Measurements from ENCODE around the gene MPLKIP.
"Not testable (repeated sequence)": the region's sequence is repeated elsewhere in the genome, so short reads cannot be mapped to it uniquely, and the experiment has no call there.

Gene MPLKIP

GRCh38 chr7:40134428-40135316 lies at the start of gene MPLKIP, which contains the start of gene SUGCT:
Gene MPLKIP, minus strand, starts transcription at chr7:40134622. Its CDS starts 55 bp downstream, at chr7:40134567.
Gene SUGCT, plus strand, starts transcription at chr7:40135005.
- peak; percentile 82 for DNase-seq (ENCODE audit: low spot score)

GRCh38 chr7:40182452-40182851 lies 48.0 kb upstream of the MPLKIP start:
- no peak for DNase-seq (ENCODE audit: low spot score)

GRCh38 chr7:40177071-40177470 lies 42.6 kb upstream of the MPLKIP start:
- DNase-seq (ENCODE audit: low spot score), result no peak

GRCh38 chr7:40175725-40176510 lies 41.5 kb upstream of the MPLKIP start:
- no peak for DNase-seq (ENCODE audit: low spot score)

- not testable (repeated sequence) for DNase-seq (ENCODE audit: low spot score)
These were observed 40.8 kb upstream of the MPLKIP start for GRCh38 chr7:40175256-40175655.

GRCh38 chr7:40173121-40173520 lies 38.7 kb upstream of the MPLKIP start:
- not testable (repeated sequence) for DNase-seq (ENCODE audit: low spot score)

GRCh38 chr7:40168266-40168665 lies 33.8 kb upstream of the MPLKIP start:
- DNase-seq (ENCODE audit: low spot score), result not testable (repeated sequence)

GRCh38 chr7:40167291-40167690 lies 32.9 kb upstream of the MPLKIP start:
- DNase-seq (ENCODE audit: low spot score), result no peak

- DNase-seq (ENCODE audit: low spot score), result no peak
These were observed 30.8 kb upstream of the MPLKIP start for GRCh38 chr7:40165216-40165615.

GRCh38 chr7:40162516-40162915 lies 28.1 kb upstream of the MPLKIP start:
- DNase-seq (ENCODE audit: low spot score), result no peak

- DNase-seq (ENCODE audit: low spot score), result no peak
These were observed 22.6 kb upstream of the MPLKIP start for GRCh38 chr7:40156988-40157387.

- no peak for DNase-seq (ENCODE audit: low spot score)
These were observed 17.1 kb upstream of the MPLKIP start for GRCh38 chr7:40151504-40151903.

GRCh38 chr7:40148671-40149070 lies 14.2 kb upstream of the MPLKIP start:
- no peak for DNase-seq (ENCODE audit: low spot score)

- DNase-seq (ENCODE audit: low spot score), result not testable (repeated sequence)
These were observed 13.8 kb upstream of the MPLKIP start for GRCh38 chr7:40148247-40148580.

- no peak for DNase-seq (ENCODE audit: low spot score)
These were observed 13.2 kb upstream of the MPLKIP start for GRCh38 chr7:40147371-40148246.

GRCh38 chr7:40145596-40146130 lies 11.2 kb upstream of the MPLKIP start:
- DNase-seq (ENCODE audit: low spot score), result not testable (repeated sequence)

GRCh38 chr7:40141916-40142315 lies 7.5 kb upstream of the MPLKIP start:
- not testable (repeated sequence) for DNase-seq (ENCODE audit: low spot score)

- DNase-seq (ENCODE audit: low spot score), result not testable (repeated sequence)
These were observed 5.5 kb upstream of the MPLKIP start for GRCh38 chr7:40139891-40140290.

GRCh38 chr7:40138973-40139372 lies 4.6 kb upstream of the MPLKIP start:
- no peak for DNase-seq (ENCODE audit: low spot score)

- no peak for DNase-seq (ENCODE audit: low spot score)
These were observed 3.1 kb upstream of the MPLKIP start for GRCh38 chr7:40137563-40137962.

- no peak for DNase-seq (ENCODE audit: low spot score)
These were observed 842 bp upstream of the MPLKIP start for GRCh38 chr7:40135317-40135610.
